22Rv1 (cell line): ENCODE results near the gene MYO1D.

ENCODE experiments used
- CTCF ChIP-seq: fragments of 450-650 bp; IDR thresholded peaks from 2 replicates; pipeline ENCODE4 v1.5.1; 2017; ENCODE audit warnings: mild to moderate bottlenecking
- ZFX ChIP-seq: fragments of 450-650 bp; IDR thresholded peaks from 2 replicates; pipeline ENCODE4 v1.6.1; 2017; ENCODE audit warnings: antibody characterized with exemption, borderline replicate concordance

GRCh38 chr17:32806646-32807045 is 70.3 kb downstream of the MYO1D start:
- TF ChIP-seq CTCF (no peak), ZFX (no peak)
